H9 (cell line): ENCODE data around the gene TRAIP. TPM values are rescaled to one million over a fixed set of nuclear protein-coding genes. Genes with fewer than 3 reads are reported as not detected.

ENCODE experiments used
- DNase-seq: peaks from one replicate; pipeline ENCODE4 v3.0.0-alpha.2; 2017
- H2AFZ ChIP-seq: one replicate; pipeline ENCODE4 v1.6.1; 2013; ENCODE audit warnings: mild to moderate bottlenecking, low read length, control low read depth, moderate library complexity
- H2AK5ac ChIP-seq: 2 replicates; pipeline ENCODE4 v1.6.1; 2013; ENCODE audit warnings: low read length, control low read depth, mixed read lengths; ENCODE audit not compliant: insufficient read length
- H2BK120ac ChIP-seq: one replicate; pipeline ENCODE4 v1.6.1; 2013; ENCODE audit warnings: low read depth, mild to moderate bottlenecking, low read length, control low read depth, inconsistent platforms; ENCODE audit not compliant: poor library complexity, severe bottlenecking
- H2BK12ac ChIP-seq: 2 replicates; pipeline ENCODE4 v1.6.1; 2013; ENCODE audit warnings: low read length, control low read depth, mixed read lengths, low read depth; ENCODE audit not compliant: insufficient read length
- H2BK15ac ChIP-seq: 2 replicates; pipeline ENCODE4 v1.6.1; 2013; ENCODE audit warnings: low read depth, low read length, control low read depth
- H2BK20ac ChIP-seq: one replicate; pipeline ENCODE4 v1.6.1; 2013; ENCODE audit warnings: low read depth, mild to moderate bottlenecking, low read length, control low read depth, inconsistent platforms; ENCODE audit not compliant: poor library complexity, severe bottlenecking
- H2BK5ac ChIP-seq: 2 replicates; pipeline ENCODE4 v1.6.1; 2013; ENCODE audit warnings: low read length, control low read depth, mixed read lengths; ENCODE audit not compliant: insufficient read length
- H3K14ac ChIP-seq: 2 replicates; pipeline ENCODE4 v1.6.1; 2013; ENCODE audit warnings: low read length, control low read depth; ENCODE audit not compliant: insufficient read depth
- H3K18ac ChIP-seq: 2 replicates; pipeline ENCODE4 v1.6.1; 2013; ENCODE audit warnings: low read depth, mild to moderate bottlenecking, mixed read lengths, low read length, control low read depth; ENCODE audit not compliant: insufficient read length
- H3K23ac ChIP-seq: 2 replicates; pipeline ENCODE4 v1.6.1; 2013; ENCODE audit warnings: low read length, control low read depth, mixed read lengths, low read depth; ENCODE audit not compliant: insufficient read length
- H3K23me2 ChIP-seq: 2 replicates; pipeline ENCODE4 v1.6.1; 2013; ENCODE audit warnings: low read depth, mild to moderate bottlenecking, mixed read lengths, low read length, control low read depth; ENCODE audit not compliant: insufficient read length, poor library complexity, severe bottlenecking
- H3K27ac ChIP-seq: 2 replicates; pipeline ENCODE4 v1.5.1; 2013; ENCODE audit warnings: low read length, control low read depth, mixed read lengths, low read depth; ENCODE audit not compliant: insufficient read length
- H3K27me3 ChIP-seq: 2 replicates; pipeline ENCODE4 v1.6.1; 2013; ENCODE audit warnings: low read length, control low read depth, inconsistent platforms; ENCODE audit not compliant: insufficient read depth
- H3K4ac ChIP-seq: 2 replicates; pipeline ENCODE4 v1.6.1; 2013; ENCODE audit warnings: low read depth, mild to moderate bottlenecking, control low read depth, inconsistent platforms, low read length, moderate library complexity
- H3K4me1 ChIP-seq: 2 replicates; pipeline ENCODE4 v1.6.1; 2013; ENCODE audit warnings: low read length, control low read depth, inconsistent platforms; ENCODE audit not compliant: insufficient read depth
- H3K4me2 ChIP-seq: 2 replicates; pipeline ENCODE4 v1.6.1; 2013; ENCODE audit warnings: low read length, control low read depth, mixed read lengths; ENCODE audit not compliant: insufficient read length, insufficient read depth
- H3K56ac ChIP-seq: 2 replicates; pipeline ENCODE4 v1.6.1; 2013; ENCODE audit warnings: low read depth, mild to moderate bottlenecking, mixed read lengths, low read length, control low read depth; ENCODE audit not compliant: insufficient read length
- H3K79me1 ChIP-seq: 2 replicates; pipeline ENCODE4 v1.6.1; 2013; ENCODE audit warnings: low read depth, mild to moderate bottlenecking, moderate library complexity, low read length, control low read depth, inconsistent platforms; ENCODE audit not compliant: insufficient read depth, poor library complexity, severe bottlenecking
- H3K79me2 ChIP-seq: 2 replicates; pipeline ENCODE4 v1.6.1; 2013; ENCODE audit warnings: low read length, control low read depth, inconsistent platforms; ENCODE audit not compliant: insufficient read depth
- H3K9ac ChIP-seq: 2 replicates; pipeline ENCODE4 v1.6.1; 2013; ENCODE audit warnings: low read length, control low read depth, mixed read lengths; ENCODE audit not compliant: insufficient read length; ENCODE audit errors: extremely low read depth
- H3K9me3 ChIP-seq: one replicate; pipeline ENCODE4 v1.6.1; 2013; ENCODE audit warnings: low read depth, low read length, inconsistent platforms; ENCODE audit not compliant: control insufficient read depth
- H3T11ph ChIP-seq: one replicate; pipeline ENCODE4 v1.6.1; 2013; ENCODE audit warnings: mild to moderate bottlenecking, low read length, control low read depth, inconsistent platforms
- H4K20me1 ChIP-seq: one replicate; pipeline ENCODE4 v1.6.1; 2013; ENCODE audit not compliant: control insufficient read depth, insufficient read length, insufficient read depth
- H4K5ac ChIP-seq: 2 replicates; pipeline ENCODE4 v1.6.1; 2013; ENCODE audit warnings: low read depth, mild to moderate bottlenecking, mixed read lengths, low read length, control low read depth; ENCODE audit not compliant: insufficient read length
- H4K8ac ChIP-seq: replicated peaks from 2 replicates; pipeline ENCODE4 v1.6.1; 2013; ENCODE audit warnings: low read length, control low read depth, mixed read lengths, low read depth; ENCODE audit not compliant: insufficient read length
- H4K91ac ChIP-seq: 2 replicates; pipeline ENCODE4 v1.6.1; 2013; ENCODE audit warnings: low read depth, mild to moderate bottlenecking, moderate library complexity, mixed read lengths, low read length, control low read depth; ENCODE audit not compliant: insufficient read length
- H3K27ac Mint-ChIP-seq, 3 experiments: 2 replicates in 2 of 3; 3 replicates in 1 of 3; pipeline ENCODE4 v1.8.0; 2020 to 2021; ENCODE audit warnings: mixed read lengths in 3 of 3, mild to moderate bottlenecking in 1 of 3, moderate library complexity in 1 of 3
- H3K27me3 Mint-ChIP-seq: 2 replicates; pipeline ENCODE4 v1.8.0; 2021; ENCODE audit warnings: low read depth, mild to moderate bottlenecking, moderate library complexity, mixed read lengths
- H3K36me3 Mint-ChIP-seq, 3 experiments: 2 replicates in 2 of 3; 3 replicates in 1 of 3; pipeline ENCODE4 v1.8.0; 2020 to 2021; ENCODE audit warnings: low read depth in 3 of 3, mixed read lengths in 3 of 3; ENCODE audit not compliant: insufficient read depth in 1 of 3
- H3K4me1 Mint-ChIP-seq, 2 experiments: 2 replicates each; pipeline ENCODE4 v1.8.0; 2020; ENCODE audit warnings: mixed read lengths in 2 of 2
- H3K4me3 Mint-ChIP-seq, 2 experiments: 2 replicates in 1 of 2; 3 replicates in 1 of 2; pipeline ENCODE4 v1.8.0; 2020 to 2021; ENCODE audit warnings: mild to moderate bottlenecking in 2 of 2, mixed read lengths in 2 of 2, moderate library complexity in 1 of 2
- H3K9me3 Mint-ChIP-seq, 2 experiments: 2 replicates in 1 of 2; 3 replicates in 1 of 2; pipeline ENCODE4 v1.8.0; 2020; ENCODE audit warnings: mild to moderate bottlenecking in 2 of 2, mixed read lengths in 2 of 2, moderate library complexity in 1 of 2
- CTCF ChIP-seq: fragments of 200-600 bp; sonication (generic); conservative IDR thresholded peaks from 3 replicates; pipeline ENCODE4 v1.8.0; 2021; ENCODE audit warnings: antibody characterized with exemption, mild to moderate bottlenecking
- WGBS: extraction: QIAGEN DNeasy Blood & Tissue Kit; methylation state at CpG from one replicate; pipeline ENCODE4 v1.1.7; 2013; ENCODE audit warnings: missing lambda C conversion rate, low lambda C conversion rate, mixed read lengths; ENCODE audit not compliant: insufficient read length; ENCODE audit errors: extremely low coverage; 5-methylcytosine and 5-hydroxymethylcytosine counted together
- total RNA-seq: library from RNA; stranded (reverse); gene quantifications from 2 replicates; pipeline ENCODE4 v1.2.1, GENCODE V29; 2021

The TRAIP gene
- total RNA-seq, 1 experiment from 2014 or later, result 36.7 TPM

- no peak overlapping the region for H2BK5ac ChIP-seq
These were observed 12.6 kb upstream of the TRAIP start for GRCh38 chr3:49868862-49869466.

More at GRCh38 chr3:49868862-49869466, 12.6 kb upstream of the TRAIP start:
- peak; percentile 69 for DNase-seq
- Histone ChIP-seq H3K4me1 (peaks cover 10% of the 10 kb centered on the region; the same call in 1 of the 2 replicates), H3K9ac (peak overlapping the region; percentile 3), H4K5ac (no peak overlapping the region), H3K4ac (no peak overlapping the region), H3K79me2 (no peaks in the 10 kb centered on the region), H3K56ac (no peak overlapping the region), H2BK120ac (no peak overlapping the region), H3K27me3 (no peaks in the 10 kb centered on the region), H2BK15ac (no peak overlapping the region), H3K27ac (no peak overlapping the region), H3K14ac (no peak overlapping the region), H3K23me2 (peaks cover 7% of the 10 kb centered on the region), H2AFZ (no peak overlapping the region), H3K4me2 (peak overlapping the region; percentile 43), H2BK12ac (no peak overlapping the region), H2BK20ac (no peak overlapping the region), H4K8ac (no peak overlapping the region), H3K9me3 (no peaks in the 10 kb centered on the region), H3K23ac (no peak overlapping the region), H4K91ac (no peak overlapping the region), H3T11ph (no peak overlapping the region), H3K79me1 (no peaks in the 10 kb centered on the region), H2AK5ac (no peak overlapping the region), H4K20me1 (no peaks in the 10 kb centered on the region), H3K18ac (no peak overlapping the region)
- H3K27ac Mint-ChIP-seq, result peak overlapping the region in 2 of 3 experiments; percentile 23 to 91; a peak in 3 of 7 replicates
- peaks cover 25% of the 10 kb centered on the region for H3K27me3 Mint-ChIP-seq
- peaks cover 33 to 54% of the 10 kb centered on the region in 2 experiments for H3K4me1 Mint-ChIP-seq
- no peaks in the 10 kb centered on the region for H3K9me3 Mint-ChIP-seq
- no peaks in the 10 kb centered on the region; a peak in 1 of 7 replicates for H3K36me3 Mint-ChIP-seq
- no peak for TF ChIP-seq CTCF
- peak overlapping the region; percentile 70 to 83 for H3K4me3 Mint-ChIP-seq
- no CpG with 5 or more reads among the region's 23 CpGs for WGBS
